ENCODE data around the gene PAFAH1B1.
"Not testable (repeated sequence)": the region's sequence is repeated elsewhere in the genome, so short reads cannot be mapped to it uniquely, and the experiment has no call there.

PAFAH1B1 gene

DNA sequence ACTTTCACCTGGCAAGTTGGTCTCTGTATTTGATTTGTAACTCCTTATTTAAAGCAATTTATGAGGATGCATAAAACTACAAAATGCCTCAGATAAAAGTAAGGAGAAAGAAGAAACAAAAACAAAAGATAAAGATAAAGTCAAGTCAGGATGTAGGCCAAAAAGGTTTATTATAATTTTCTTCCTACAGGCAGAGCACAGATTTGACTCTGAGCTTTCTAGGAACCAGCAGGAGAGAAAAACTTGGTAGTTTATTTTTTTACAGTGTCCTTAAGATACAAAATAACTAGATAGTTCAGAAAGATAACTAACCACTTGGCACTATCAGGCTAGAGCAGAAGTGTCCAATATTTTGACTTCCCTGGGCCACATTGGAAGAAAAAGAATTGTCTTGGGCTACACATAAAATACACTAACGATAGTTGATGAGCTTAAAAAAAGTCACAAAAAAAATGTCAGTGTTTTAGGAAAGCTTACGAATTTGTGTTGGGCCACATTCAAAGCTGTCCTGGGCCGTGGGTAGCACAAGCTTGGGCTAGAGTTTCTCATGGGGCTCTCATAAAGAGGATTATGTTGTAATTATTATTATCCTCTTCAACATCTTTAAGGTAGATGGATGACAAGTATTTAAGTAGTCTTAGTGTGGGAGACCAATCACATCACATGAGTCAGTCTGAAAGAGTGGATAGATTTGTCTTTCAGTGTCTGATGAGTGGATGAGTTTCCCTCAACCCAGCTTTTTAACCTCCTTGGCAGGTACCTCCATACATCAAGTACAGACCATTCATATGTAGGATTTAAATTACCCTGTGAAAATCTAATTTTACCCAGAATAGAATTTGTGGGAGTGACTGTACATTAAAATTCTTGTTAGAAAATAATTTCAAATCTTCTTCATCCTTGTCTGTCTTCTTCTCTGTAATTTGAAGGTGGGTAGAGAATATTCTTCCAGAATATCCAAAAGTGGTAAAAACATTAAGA, 17.0 kb downstream of the PAFAH1B1 start:
- DNase-seq (ENCODE audit: low read depth), result no peak
- TF ChIP-seq, protein P1, sequence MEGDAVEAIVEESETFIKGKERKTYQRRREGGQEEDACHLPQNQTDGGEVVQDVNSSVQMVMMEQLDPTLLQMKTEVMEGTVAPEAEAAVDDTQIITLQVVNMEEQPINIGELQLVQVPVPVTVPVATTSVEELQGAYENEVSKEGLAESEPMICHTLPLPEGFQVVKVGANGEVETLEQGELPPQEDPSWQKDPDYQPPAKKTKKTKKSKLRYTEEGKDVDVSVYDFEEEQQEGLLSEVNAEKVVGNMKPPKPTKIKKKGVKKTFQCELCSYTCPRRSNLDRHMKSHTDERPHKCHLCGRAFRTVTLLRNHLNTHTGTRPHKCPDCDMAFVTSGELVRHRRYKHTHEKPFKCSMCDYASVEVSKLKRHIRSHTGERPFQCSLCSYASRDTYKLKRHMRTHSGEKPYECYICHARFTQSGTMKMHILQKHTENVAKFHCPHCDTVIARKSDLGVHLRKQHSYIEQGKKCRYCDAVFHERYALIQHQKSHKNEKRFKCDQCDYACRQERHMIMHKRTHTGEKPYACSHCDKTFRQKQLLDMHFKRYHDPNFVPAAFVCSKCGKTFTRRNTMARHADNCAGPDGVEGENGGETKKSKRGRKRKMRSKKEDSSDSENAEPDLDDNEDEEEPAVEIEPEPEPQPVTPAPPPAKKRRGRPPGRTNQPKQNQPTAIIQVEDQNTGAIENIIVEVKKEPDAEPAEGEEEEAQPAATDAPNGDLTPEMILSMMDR (IDR thresholded peaks at IDR 0.05; ENCODE audit: insufficient read depth, low read depth, low read length, missing control alignments), result no peak
- H3K4me3 ChIP-seq (ENCODE audit: low read depth, low read length), result no peak overlapping the region

DNA sequence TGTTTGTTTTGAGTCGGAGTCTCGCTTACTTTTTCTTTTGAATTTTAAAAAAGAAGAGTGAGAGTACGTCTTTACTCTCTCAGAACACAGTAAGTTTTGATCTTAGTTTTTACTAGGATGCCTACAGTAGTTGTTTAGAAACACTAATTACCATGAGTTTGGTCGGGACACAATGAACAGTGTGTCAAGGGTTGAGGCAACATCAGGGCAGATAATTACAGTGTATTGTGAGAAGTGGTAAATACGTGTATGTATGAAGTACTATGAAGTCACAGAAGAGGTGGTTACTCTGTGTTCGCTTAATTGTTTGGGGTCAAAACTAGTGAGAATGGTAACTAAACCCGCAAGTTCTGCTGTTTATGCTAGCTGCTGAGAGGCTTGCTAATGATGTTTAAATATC, 18.2 kb downstream of the PAFAH1B1 start:
- TF ChIP-seq, protein P1 (IDR thresholded peaks at IDR 0.05; ENCODE audit: insufficient read depth, low read depth, low read length, missing control alignments), result no peak
- no peak for DNase-seq (ENCODE audit: low read depth)
- H3K4me3 ChIP-seq (ENCODE audit: low read depth, low read length), result no peak overlapping the region

DNA sequence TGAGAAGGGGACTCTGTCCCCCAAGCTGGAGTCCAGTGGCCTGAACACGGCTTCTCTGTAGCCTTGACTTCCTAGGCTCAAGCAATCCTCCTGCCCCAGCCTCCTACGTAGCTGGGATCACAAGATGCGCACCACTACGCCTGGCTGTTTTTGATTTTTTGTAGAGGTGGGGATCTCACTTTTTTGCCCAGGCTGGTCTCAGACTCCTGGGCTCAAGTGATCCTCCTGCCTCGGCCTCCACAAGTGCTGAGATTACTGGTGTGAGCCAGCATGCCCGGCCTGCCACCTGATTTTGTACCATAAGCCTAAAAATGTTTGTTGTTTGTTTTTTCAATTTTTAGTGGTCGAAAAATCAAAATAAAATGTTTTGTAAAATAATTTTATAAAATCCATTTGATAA, 19.2 kb downstream of the PAFAH1B1 start:
- no peak for DNase-seq (ENCODE audit: low read depth)
- TF ChIP-seq, protein P1 (IDR thresholded peaks at IDR 0.05; ENCODE audit: insufficient read depth, low read depth, low read length, missing control alignments), result no peak
- no peak overlapping the region for H3K4me3 ChIP-seq (ENCODE audit: low read depth, low read length)

DNA sequence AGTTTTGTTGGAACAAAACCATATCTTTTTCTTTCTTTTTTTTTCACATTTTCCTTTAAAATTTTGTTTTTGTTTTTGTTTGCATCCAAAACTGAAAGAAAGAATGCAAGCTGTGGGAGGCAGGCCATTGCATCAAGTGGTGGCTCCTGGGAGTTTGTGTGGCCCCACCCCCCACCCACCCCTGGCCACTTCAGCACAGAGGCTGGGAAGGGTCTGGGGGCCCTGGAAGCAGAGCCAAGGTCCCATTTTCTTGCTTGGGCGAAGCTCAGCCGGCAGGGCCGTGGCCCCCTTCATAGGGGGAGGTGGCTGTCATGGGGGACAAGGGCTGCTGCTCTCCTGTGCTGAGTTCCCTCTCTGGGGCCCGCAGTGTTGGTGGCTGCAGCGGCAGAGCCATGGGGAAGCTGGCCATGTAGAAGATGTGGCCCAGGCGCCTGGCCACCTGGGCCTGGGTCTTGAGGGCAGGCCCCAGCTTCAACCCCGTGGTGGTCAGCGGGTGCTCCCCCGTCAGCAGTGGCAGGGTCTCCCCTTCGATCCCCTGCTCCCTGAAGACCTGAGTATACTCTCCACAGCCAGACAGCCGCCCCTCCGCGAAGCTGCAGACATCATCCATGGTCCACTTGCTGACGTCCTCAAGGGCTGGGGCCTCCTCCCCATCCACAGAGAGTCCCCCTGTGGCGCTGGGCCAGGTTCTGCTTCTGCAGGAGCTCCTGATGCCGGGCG, 19.8 kb downstream of the PAFAH1B1 start:
- no peak for DNase-seq (ENCODE audit: low read depth)
- no peak overlapping the region for H3K4me3 ChIP-seq (ENCODE audit: low read depth, low read length)
- TF ChIP-seq, protein P1 (IDR thresholded peaks at IDR 0.05; ENCODE audit: insufficient read depth, low read depth, low read length, missing control alignments), result no peak

DNA sequence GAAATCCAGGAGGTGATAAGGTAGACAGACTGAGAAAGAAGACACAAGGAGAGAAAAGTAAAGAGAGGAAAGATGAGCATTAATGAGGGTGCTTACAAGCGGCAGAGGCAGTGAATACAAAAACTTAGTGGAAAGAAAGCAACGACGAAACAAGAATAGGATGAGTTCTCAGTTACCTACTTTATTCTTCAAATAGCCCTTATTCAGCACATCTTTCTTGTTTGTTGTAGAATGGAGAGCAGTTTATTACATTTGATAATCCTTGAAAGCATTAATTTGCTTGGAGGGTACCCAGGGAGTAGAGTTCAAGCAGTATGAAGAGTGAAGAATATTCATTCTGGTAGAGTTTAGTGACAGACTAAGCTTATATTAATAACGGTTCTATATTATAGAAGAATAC, 22.4 kb downstream of the PAFAH1B1 start:
- no peak overlapping the region for H3K4me3 ChIP-seq (ENCODE audit: low read depth, low read length)
- TF ChIP-seq, protein P1 (IDR thresholded peaks at IDR 0.05; ENCODE audit: insufficient read depth, low read depth, low read length, missing control alignments), result no peak
- DNase-seq (ENCODE audit: low read depth), result no peak

DNA sequence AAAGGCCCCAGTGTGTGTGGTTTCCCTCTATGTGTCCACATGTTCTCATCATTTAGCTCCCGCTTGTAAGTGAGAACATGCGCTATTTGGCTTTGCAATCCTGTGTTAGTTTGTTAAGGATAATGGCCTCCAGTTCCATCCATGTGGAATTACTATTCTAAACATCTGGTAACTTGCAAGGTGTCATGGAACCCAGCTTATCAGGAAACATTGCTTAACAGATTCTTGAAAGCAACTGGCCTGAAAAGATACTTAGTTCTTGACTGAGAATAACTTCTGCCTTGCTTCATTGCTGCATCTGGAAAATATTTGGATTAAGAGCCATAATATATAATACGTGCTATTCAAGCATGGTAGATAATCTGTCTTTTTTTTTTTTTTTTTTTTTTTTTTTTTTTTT, 27.8 kb downstream of the PAFAH1B1 start:
- DNase-seq (ENCODE audit: low read depth), result no peak
- no peak overlapping the region for H3K4me3 ChIP-seq (ENCODE audit: low read depth, low read length)
- TF ChIP-seq, protein P1 (IDR thresholded peaks at IDR 0.05; ENCODE audit: insufficient read depth, low read depth, low read length, missing control alignments), result no peak

DNA sequence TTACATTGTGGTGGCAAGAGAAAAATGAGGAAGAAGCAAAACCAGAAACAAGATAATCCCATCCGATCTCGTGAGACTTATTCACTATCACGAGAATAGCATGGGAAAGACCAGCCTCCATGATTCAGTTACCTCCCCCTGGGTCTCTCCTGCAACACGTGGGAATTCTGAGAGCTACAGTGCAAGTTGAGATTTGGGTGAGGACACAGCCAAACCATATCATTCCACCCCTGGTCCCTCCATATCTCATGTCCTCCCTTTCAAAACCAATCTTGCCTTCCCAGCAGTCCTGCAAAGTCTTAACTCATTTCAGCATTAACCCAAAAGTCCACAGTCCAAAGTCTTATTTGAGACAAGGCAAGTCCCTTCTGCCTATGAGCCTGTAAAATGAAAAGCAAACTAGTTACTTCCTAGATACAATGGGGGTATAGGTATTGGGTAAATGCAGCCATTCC, 28.5 kb downstream of the PAFAH1B1 start:
- H3K4me3 ChIP-seq (ENCODE audit: low read depth, low read length); DNase-seq (ENCODE audit: low read depth): not testable (repeated sequence)

DNA sequence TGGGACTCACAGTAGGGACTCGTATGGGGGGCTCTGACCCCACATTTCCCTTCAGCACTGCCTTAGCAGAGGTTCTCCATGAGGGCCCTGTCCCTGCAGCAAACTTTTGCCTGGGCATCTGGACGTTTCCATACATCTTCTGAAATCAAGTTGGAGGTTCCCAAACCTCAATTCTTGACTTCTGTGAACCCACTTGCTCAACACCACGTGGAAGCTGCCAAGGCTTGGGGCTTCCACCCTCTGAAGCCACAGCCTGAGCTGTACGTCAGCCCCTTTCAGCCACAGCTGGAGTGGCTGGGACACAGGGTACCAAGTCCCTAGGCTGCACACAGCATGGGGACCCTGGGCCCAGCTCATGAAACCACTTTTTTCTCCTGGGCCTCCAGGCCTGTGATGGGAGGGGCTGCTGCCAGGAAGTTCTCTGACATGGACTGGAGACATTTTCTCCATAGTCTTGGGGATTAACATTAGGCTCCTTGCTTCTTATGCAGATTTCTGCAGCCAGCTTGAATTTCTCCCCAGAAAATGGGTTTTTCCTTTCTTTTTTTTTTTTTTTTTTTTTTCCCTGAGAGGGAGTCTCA, 29.4 kb downstream of the PAFAH1B1 start:
- DNase-seq (ENCODE audit: low read depth); H3K4me3 ChIP-seq (ENCODE audit: low read depth, low read length): not testable (repeated sequence)

Data from GM12865 (cell line).